Erythroblast (primary cell): ENCODE data around the gene TOR4A.

Experiments
- GATA1 ChIP-seq: IDR thresholded peaks from 2 replicates; pipeline ENCODE4 v1.6.1; 2011; ENCODE audit warnings: low read depth, mild to moderate bottlenecking, control low read depth, low read length, moderate library complexity
- POLR2A ChIP-seq: IDR thresholded peaks from 2 replicates; pipeline ENCODE4 v1.6.1; 2011; ENCODE audit warnings: mild to moderate bottlenecking, low read length

DNA sequence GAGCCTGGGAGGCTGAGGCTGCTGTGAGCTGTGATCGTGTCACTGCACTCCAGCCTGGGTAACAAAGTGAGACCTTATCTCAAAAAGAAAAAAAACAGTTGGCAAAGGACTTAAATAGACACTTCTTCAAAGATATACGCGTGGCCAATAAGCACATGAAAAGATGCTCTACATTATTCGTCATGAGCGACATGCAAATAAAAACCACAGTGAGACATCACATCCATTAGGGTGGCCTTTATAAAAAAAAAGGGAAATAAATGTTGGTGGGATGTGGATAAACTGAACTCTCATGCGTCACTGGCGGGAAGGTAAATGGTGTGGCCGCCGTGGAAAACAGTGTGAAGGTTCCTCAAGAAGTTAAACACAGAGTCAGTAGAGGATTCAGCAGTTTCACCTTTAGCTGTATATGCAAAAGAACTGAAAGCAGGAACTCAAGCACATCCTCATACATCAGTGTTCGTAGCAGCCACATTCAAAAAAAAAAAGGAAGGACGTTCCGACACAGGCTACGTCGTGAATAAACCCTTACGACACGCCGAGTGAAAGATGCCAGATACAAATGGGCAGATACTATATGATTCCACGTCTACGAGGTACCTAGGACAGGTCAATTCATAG, 49.0 kb downstream of the TOR4A start:
- TF ChIP-seq POLR2A (no peak), GATA1 (no peak)
